ENCODE measurements around the gene CCDC6.
"Not testable (repeated sequence)": the region's sequence is repeated elsewhere in the genome, so short reads cannot be mapped to it uniquely, and the experiment has no call there.

Gene CCDC6

GRCh38 chr10:59879363-59879913 is 26.9 kb downstream of the CCDC6 start:
- H3K27ac ChIP-seq, result peak overlapping the region in 1 of 2 donors; percentile 52
- no peak for DNase-seq
- no peaks in the 10 kb centered on the region for H3K9me3 ChIP-seq
- no peak overlapping the region for H3K4me3 ChIP-seq
- intact Hi-C loops (cut with DNase I; ENCODE audit: low total_unique reads), result no loop called here
- H3K27me3 ChIP-seq, result no peaks in the 10 kb centered on the region
- no peak for TF ChIP-seq CTCF (IDR thresholded peaks at IDR 0.05)
- H3K4me1 ChIP-seq, result peaks cover 0 to 92% (median 22%) of the 10 kb centered on the region in 4 donors
- H3K36me3 ChIP-seq, result no peaks in the 10 kb centered on the region

- no peak for TF ChIP-seq CTCF (IDR thresholded peaks at IDR 0.05)
- Histone ChIP-seq H3K4me1 (peaks cover 0 to 92% (median 25%) of the 10 kb centered on the region in 4 donors), H3K27ac (peak overlapping the region in 1 of 2 donors; percentile 52), H3K27me3 (no peaks in the 10 kb centered on the region), H3K9me3 (no peaks in the 10 kb centered on the region), H3K36me3 (no peaks in the 10 kb centered on the region), H3K4me3 (no peak overlapping the region)
- no peak for DNase-seq
- intact Hi-C loops (cut with DNase I; ENCODE audit: low total_unique reads), result no loop called here
Measured at GRCh38 chr10:59878915-59879314, 27.4 kb downstream of the CCDC6 start.

- no peaks in the 10 kb centered on the region for H3K27me3 ChIP-seq
- H3K27ac ChIP-seq, result peak overlapping the region in 1 of 2 donors; percentile 52
- no peak for TF ChIP-seq CTCF (IDR thresholded peaks at IDR 0.05)
- peaks cover 0 to 92% (median 28%) of the 10 kb centered on the region in 4 donors for H3K4me1 ChIP-seq
- no peak overlapping the region for H3K4me3 ChIP-seq
- intact Hi-C loops (cut with DNase I; ENCODE audit: low total_unique reads), result no loop called here
- no peaks in the 10 kb centered on the region for H3K36me3 ChIP-seq
- no peaks in the 10 kb centered on the region for H3K9me3 ChIP-seq
- no peak for DNase-seq
Measured at GRCh38 chr10:59878289-59878688, 28.1 kb downstream of the CCDC6 start.

GRCh38 chr10:59877191-59877671 is 29.1 kb downstream of the CCDC6 start:
- Histone ChIP-seq H3K4me1 (peaks cover 0 to 92% (median 32%) of the 10 kb centered on the region in 4 donors), H3K4me3 (no peak overlapping the region), H3K36me3 (no peaks in the 10 kb centered on the region), H3K27me3 (no peaks in the 10 kb centered on the region), H3K27ac (peak overlapping the region in 1 of 2 donors; percentile 52), H3K9me3 (no peaks in the 10 kb centered on the region)
- intact Hi-C loops (cut with DNase I; ENCODE audit: low total_unique reads), result no loop called here
- no peak for TF ChIP-seq CTCF (IDR thresholded peaks at IDR 0.05)
- DNase-seq, result no peak

GRCh38 chr10:59876695-59877094 is 29.7 kb downstream of the CCDC6 start:
- no peaks in the 10 kb centered on the region for H3K9me3 ChIP-seq
- DNase-seq, result no peak
- H3K36me3 ChIP-seq, result no peaks in the 10 kb centered on the region
- peak overlapping the region in 1 of 2 donors; percentile 52 for H3K27ac ChIP-seq
- peaks cover 0 to 96% (median 33%) of the 10 kb centered on the region in 4 donors for H3K4me1 ChIP-seq
- no peak for TF ChIP-seq CTCF (IDR thresholded peaks at IDR 0.05)
- no peak overlapping the region for H3K4me3 ChIP-seq
- intact Hi-C loops (cut with DNase I; ENCODE audit: low total_unique reads), result no loop called here
- no peaks in the 10 kb centered on the region for H3K27me3 ChIP-seq

GRCh38 chr10:59876208-59876607 is 30.1 kb downstream of the CCDC6 start:
- H3K4me3 ChIP-seq; H3K9me3 ChIP-seq; intact Hi-C loops (cut with DNase I; ENCODE audit: low total_unique reads); H3K27me3 ChIP-seq; DNase-seq; H3K36me3 ChIP-seq: not testable (repeated sequence)
- peak overlapping the region in 1 of 2 donors; percentile 52 for H3K27ac ChIP-seq
- peaks cover 0 to 96% (median 31%) of the 10 kb centered on the region in 4 donors for H3K4me1 ChIP-seq
